GM12878 (cell line): ENCODE measurements around the gene KAZN. TPM values are rescaled to one million over a fixed set of nuclear protein-coding genes. Genes with fewer than 3 reads are reported as not detected.

Source experiments
- ATAC-seq: fragments of 200-7000 bp; cut with Tn5 transposase; 3 replicates; pipeline ENCODE4 v1.9.1; 2020; ENCODE audit warnings: mild to moderate bottlenecking, moderate library complexity
- BruUV-seq: library from RNA; stranded (reverse); fragments of 400-500 nt; replicated peaks from 2 replicates; lab custom pipeline; 2021; lab: Mats Ljungman, UMichigan
- CTCF ChIA-PET: fragments of 300-600 bp; sonication (Branson Sonifier 250); formaldehyde crosslinking; extraction: SDS; loops from one replicate; lab custom pipeline; 2021; ENCODE audit warnings: inconsistent platforms; lab: Yijun Ruan, JAX
- POLR2A ChIA-PET: fragments of 350-600 bp; formaldehyde crosslinking; extraction: SDS; loops from one replicate; lab custom pipeline; 2021; ENCODE audit warnings: inconsistent platforms; lab: Charles Lee
- RAD21 ChIA-PET: fragments of 300-600 bp; sonication (Branson Sonifier 250); formaldehyde crosslinking; loops from one replicate; lab custom pipeline; 2023; ENCODE audit warnings: antibody characterized with exemption; ENCODE audit not compliant: unreplicated experiment; lab: Charles Lee
- SMC1A ChIA-PET: fragments of 300-600 bp; sonication (Branson Sonifier 250); formaldehyde crosslinking; loops from one replicate; lab custom pipeline; 2023; ENCODE audit not compliant: unreplicated experiment, uncharacterized antibody; lab: Charles Lee
- DNase-seq: peaks from one replicate; pipeline ENCODE4 v3.0.0-alpha.2; 2011; ENCODE audit warnings: low read depth, low spot score
- FAIRE-seq: peaks from 3 replicates; lab custom pipeline; 2011; peaks lifted over from hg19 to GRCh38; lab: Jason Lieb, UNC
- H2AFZ ChIP-seq: 2 replicates; pipeline ENCODE4 v1.6.0; 2011; ENCODE audit warnings: low read depth, low read length, control low read depth; ENCODE audit not compliant: control insufficient read depth
- H3K27ac ChIP-seq: 2 replicates; pipeline ENCODE4 v1.5.1; 2011; ENCODE audit warnings: control low read depth; ENCODE audit not compliant: control insufficient read depth, insufficient read depth
- H3K27me3 ChIP-seq, 2 experiments: replicated peaks in 1 of 2; 2 replicates each; pipeline versions ENCODE4 v1.6.0 to v1.6.1; 2011; ENCODE audit warnings: low read length in 1 of 2; ENCODE audit not compliant: control insufficient read depth in 2 of 2, insufficient read depth in 2 of 2
- H3K36me3 ChIP-seq, 2 experiments: 2 replicates each; pipeline ENCODE4 v1.5.1; 2011; ENCODE audit warnings: low read length in 1 of 2; ENCODE audit not compliant: control insufficient read depth in 2 of 2, insufficient read depth in 2 of 2
- H3K4me1 ChIP-seq: 2 replicates; pipeline ENCODE4 v1.6.1; 2011; ENCODE audit warnings: mild to moderate bottlenecking, low read length, moderate library complexity, mixed read lengths; ENCODE audit not compliant: control insufficient read depth, insufficient read depth
- H3K4me2 ChIP-seq: 2 replicates; pipeline ENCODE4 v1.6.0; 2011; ENCODE audit warnings: control low read depth; ENCODE audit not compliant: control insufficient read depth, insufficient read depth
- H3K4me3 ChIP-seq: fragments of 200-600 bp; sonication (generic); 2 replicates; pipeline ENCODE4 v1.5.1; 2016
- H3K79me2 ChIP-seq: 2 replicates; pipeline ENCODE4 v1.6.0; 2011; ENCODE audit warnings: low read length; ENCODE audit not compliant: control insufficient read depth, insufficient read depth
- H3K9ac ChIP-seq: 2 replicates; pipeline ENCODE4 v1.8.0; 2011; ENCODE audit warnings: low read length, control low read depth, mixed read lengths; ENCODE audit not compliant: control insufficient read depth, insufficient read depth
- H3K9me3 ChIP-seq: replicated peaks from 3 replicates; pipeline ENCODE4 v1.5.1; 2011; ENCODE audit warnings: mild to moderate bottlenecking, low read length; ENCODE audit not compliant: control insufficient read depth, insufficient read depth
- H4K20me1 ChIP-seq: 2 replicates; pipeline ENCODE4 v1.6.0; 2011; ENCODE audit not compliant: control insufficient read depth, insufficient read depth
- ATF2 ChIP-seq: IDR thresholded peaks from 2 replicates; pipeline ENCODE4 v1.6.1; 2012; ENCODE audit warnings: low read length, inconsistent platforms
- E4F1 ChIP-seq: fragments of 450-650 bp; IDR thresholded peaks from 2 replicates; pipeline ENCODE4 v1.6.1; 2018; ENCODE audit warnings: borderline replicate concordance, mild to moderate bottlenecking; ENCODE audit not compliant: partially characterized antibody
- ESRRA ChIP-seq: IDR thresholded peaks from 2 replicates; pipeline ENCODE4 v1.6.1; 2012; ENCODE audit warnings: mild to moderate bottlenecking, low read length, improper control_type of control experiment
- EZH2 ChIP-seq: IDR thresholded peaks from 2 replicates; pipeline ENCODE4 v1.6.1; 2012; ENCODE audit warnings: low read depth, mild to moderate bottlenecking, control low read depth, inconsistent platforms, low read length, borderline replicate concordance; ENCODE audit not compliant: control insufficient read depth
- FOXK2 ChIP-seq: fragments of 450-650 bp; IDR thresholded peaks from 2 replicates; pipeline ENCODE4 v1.6.1; 2017; ENCODE audit warnings: mild to moderate bottlenecking, moderate library complexity
- IKZF1 ChIP-seq: fragments of 450-650 bp; conservative IDR thresholded peaks from 2 replicates; pipeline ENCODE4 v1.6.1; 2017; ENCODE audit warnings: antibody characterized with exemption, mild to moderate bottlenecking
- MXI1 ChIP-seq: fragments of 150-350 bp; IDR thresholded peaks from 2 replicates; pipeline ENCODE4 v1.6.1; 2011; ENCODE audit warnings: low read depth, mild to moderate bottlenecking, inconsistent platforms, low read length, improper control_type of control experiment
- NFIC ChIP-seq: IDR thresholded peaks from 2 replicates; pipeline ENCODE4 v1.6.1; 2012; ENCODE audit warnings: low read depth, mild to moderate bottlenecking, inconsistent platforms, low read length, moderate library complexity
- SMAD5 ChIP-seq: IDR thresholded peaks from 2 replicates; pipeline ENCODE4 v1.6.1; 2016; ENCODE audit warnings: antibody characterized with exemption, low read depth
- SMC3 ChIP-seq: IDR thresholded peaks from 2 replicates; pipeline ENCODE4 v1.6.1; 2011; ENCODE audit warnings: low read length, improper control_type of control experiment, borderline replicate concordance
- SPI1 ChIP-seq: IDR thresholded peaks from 2 replicates; pipeline ENCODE4 v1.6.1; 2011; ENCODE audit warnings: low read depth, mild to moderate bottlenecking, low read length, moderate library complexity, borderline replicate concordance; ENCODE audit not compliant: insufficient read depth
- STAT1 ChIP-seq: fragments of 450-650 bp; conservative IDR thresholded peaks from 2 replicates; pipeline ENCODE4 v1.6.1; 2014; ENCODE audit warnings: antibody characterized with exemption, mild to moderate bottlenecking
- TAF1 ChIP-seq: IDR thresholded peaks from 2 replicates; pipeline ENCODE4 v1.6.1; 2011; ENCODE audit warnings: mild to moderate bottlenecking, low read depth, low read length, borderline replicate concordance
- ZBED1 ChIP-seq: IDR thresholded peaks from 2 replicates; pipeline ENCODE4 v1.6.1; 2016; ENCODE audit warnings: borderline replicate concordance
- WGBS: methylation state at CpG from one replicate; pipeline ENCODE4 v1.1.6; 2016; ENCODE audit warnings: low lambda C conversion rate; ENCODE audit not compliant: insufficient replicate concordance, insufficient coverage; ENCODE audit errors: missing lambda C conversion rate; 5-methylcytosine and 5-hydroxymethylcytosine counted together
- in situ Hi-C: fragments of 300-500 bp; cut with MboI; formaldehyde crosslinking; loops from 9 replicates; pipeline ENCODE4 v1.14.3; 2018; ENCODE audit warnings: mixed read lengths
- intact Hi-C: fragments of 100-400 bp; cut with micrococcal nuclease; formaldehyde crosslinking; loops from one replicate; pipeline ENCODE4 v1.14.2; 2022; ENCODE audit not compliant: unreplicated experiment
- polyA plus RNA-seq, 11 experiments: library from polyadenylated mRNA; depleted of rRNA in 4 of 11; unstranded in 6 of 11; stranded (reverse) in 5 of 11; fragments of >200 nt; fragmentation: Nextera tagmentation in 4 of 11; fragmentation: Illumina TruSeq in 1 of 11; extraction: Ambion mirVana in 4 of 11; extraction: Trizol in 1 of 11; gene quantifications; 1 replicate in 1 of 11; 2 replicates in 10 of 11; pipeline versions ENCODE4 v1.2.1 to v1.2.3, GENCODE V29; 2011 to 2016; ENCODE audit warnings: inconsistent platforms in 2 of 11, missing spikeins in 2 of 11, low read depth in 1 of 11
- total RNA-seq, 4 experiments: library from RNA; depleted of rRNA in 3 of 4; stranded (reverse); fragments of >200 nt in 3 of 4; fragmentation: Illumina TruSeq in 1 of 4; extraction: Trizol in 1 of 4; gene quantifications; 2 replicates each; pipeline versions ENCODE4 v1.2.1 to v1.2.3, GENCODE V29; 2013 to 2021
- TF ChIP-seq, protein P1 (sequence below): IDR thresholded peaks from 2 replicates; pipeline ENCODE4 v1.6.1; 2011; ENCODE audit warnings: mild to moderate bottlenecking, low read depth, low read length, moderate library complexity; ENCODE audit not compliant: insufficient replicate concordance
- TF ChIP-seq, protein P2 (sequence below): fragments of 450-650 bp; IDR thresholded peaks from 2 replicates; pipeline ENCODE4 v1.6.1; 2017; ENCODE audit warnings: mild to moderate bottlenecking, moderate library complexity

KAZN gene
- total and polyA plus RNA-seq, 10 of the 15 experiments (the other 5 are each of a cell fraction or from before 2014, with no cell fraction given): 0.72 to 4.0 (median 1.2) TPM

- DNase-seq (no peak), FAIRE-seq (no peak), ATAC-seq (no peak)
- Histone ChIP-seq H3K27me3 (no peaks in the 10 kb centered on the region; a peak in 1 of 4 replicates), H3K4me2 (no peak overlapping the region), H3K36me3 (no peaks in the 10 kb centered on the region), H3K9ac (no peak overlapping the region), H3K79me2 (no peaks in the 10 kb centered on the region), H3K4me3 (no peak overlapping the region), H3K27ac (no peak overlapping the region), H2AFZ (no peak overlapping the region), H4K20me1 (no peaks in the 10 kb centered on the region), H3K9me3 (no peaks in the 10 kb centered on the region), H3K4me1 (no peaks in the 10 kb centered on the region)
- 19% methylated on average over 3 of the region's 3 CpGs for WGBS
- TF ChIP-seq SPI1 (no peak), ZBED1 (no peak), ATF2 (no peak), NFIC (no peak), SMC3 (no peak), IKZF1 (no peak), E4F1 (no peak), TAF1 (no peak), FOXK2 (no peak), MXI1 (no peak), ESRRA (no peak), SMAD5 (no peak), STAT1 (no peak), EZH2 (no peak)
- TF ChIP-seq, protein P1, sequence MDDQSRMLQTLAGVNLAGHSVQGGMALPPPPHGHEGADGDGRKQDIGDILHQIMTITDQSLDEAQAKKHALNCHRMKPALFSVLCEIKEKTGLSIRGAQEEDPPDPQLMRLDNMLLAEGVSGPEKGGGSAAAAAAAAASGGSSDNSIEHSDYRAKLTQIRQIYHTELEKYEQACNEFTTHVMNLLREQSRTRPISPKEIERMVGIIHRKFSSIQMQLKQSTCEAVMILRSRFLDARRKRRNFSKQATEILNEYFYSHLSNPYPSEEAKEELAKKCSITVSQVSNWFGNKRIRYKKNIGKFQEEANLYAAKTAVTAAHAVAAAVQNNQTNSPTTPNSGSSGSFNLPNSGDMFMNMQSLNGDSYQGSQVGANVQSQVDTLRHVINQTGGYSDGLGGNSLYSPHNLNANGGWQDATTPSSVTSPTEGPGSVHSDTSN: no peak
- TF ChIP-seq, protein P2, sequence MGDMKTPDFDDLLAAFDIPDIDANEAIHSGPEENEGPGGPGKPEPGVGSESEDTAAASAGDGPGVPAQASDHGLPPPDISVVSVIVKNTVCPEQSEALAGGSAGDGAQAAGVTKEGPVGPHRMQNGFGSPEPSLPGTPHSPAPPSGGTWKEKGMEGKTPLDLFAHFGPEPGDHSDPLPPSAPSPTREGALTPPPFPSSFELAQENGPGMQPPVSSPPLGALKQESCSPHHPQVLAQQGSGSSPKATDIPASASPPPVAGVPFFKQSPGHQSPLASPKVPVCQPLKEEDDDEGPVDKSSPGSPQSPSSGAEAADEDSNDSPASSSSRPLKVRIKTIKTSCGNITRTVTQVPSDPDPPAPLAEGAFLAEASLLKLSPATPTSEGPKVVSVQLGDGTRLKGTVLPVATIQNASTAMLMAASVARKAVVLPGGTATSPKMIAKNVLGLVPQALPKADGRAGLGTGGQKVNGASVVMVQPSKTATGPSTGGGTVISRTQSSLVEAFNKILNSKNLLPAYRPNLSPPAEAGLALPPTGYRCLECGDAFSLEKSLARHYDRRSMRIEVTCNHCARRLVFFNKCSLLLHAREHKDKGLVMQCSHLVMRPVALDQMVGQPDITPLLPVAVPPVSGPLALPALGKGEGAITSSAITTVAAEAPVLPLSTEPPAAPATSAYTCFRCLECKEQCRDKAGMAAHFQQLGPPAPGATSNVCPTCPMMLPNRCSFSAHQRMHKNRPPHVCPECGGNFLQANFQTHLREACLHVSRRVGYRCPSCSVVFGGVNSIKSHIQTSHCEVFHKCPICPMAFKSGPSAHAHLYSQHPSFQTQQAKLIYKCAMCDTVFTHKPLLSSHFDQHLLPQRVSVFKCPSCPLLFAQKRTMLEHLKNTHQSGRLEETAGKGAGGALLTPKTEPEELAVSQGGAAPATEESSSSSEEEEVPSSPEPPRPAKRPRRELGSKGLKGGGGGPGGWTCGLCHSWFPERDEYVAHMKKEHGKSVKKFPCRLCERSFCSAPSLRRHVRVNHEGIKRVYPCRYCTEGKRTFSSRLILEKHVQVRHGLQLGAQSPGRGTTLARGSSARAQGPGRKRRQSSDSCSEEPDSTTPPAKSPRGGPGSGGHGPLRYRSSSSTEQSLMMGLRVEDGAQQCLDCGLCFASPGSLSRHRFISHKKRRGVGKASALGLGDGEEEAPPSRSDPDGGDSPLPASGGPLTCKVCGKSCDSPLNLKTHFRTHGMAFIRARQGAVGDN: no peak
- intact Hi-C loops (no loop called here), in situ Hi-C loops (no loop called here)
- CTCF ChIA-PET: no interaction called here
- BruUV-seq: no TSS peak
- SMC1A ChIA-PET: interaction anchor here (1.1 kb wide), 1 partner anchor 24 kb away, joined by 3 read pairs; no protein-coding TSS in a partner anchor
- RAD21 ChIA-PET: no interaction called here
- POLR2A ChIA-PET: no interaction called here
Measured at GRCh38 chr1:14947421-14947820, 348.9 kb downstream of the KAZN start.
